ENCODE data around the gene SLC43A2. TPM values are rescaled to one million over a fixed set of nuclear protein-coding genes. Genes with fewer than 3 reads are reported as not detected.
A peak's percentile ranks its signal among the peaks of the same experiment; 100 is the strongest.

SLC43A2 gene
- total RNA-seq, 1 donor from 2014 or later = 44.6 TPM

DNA sequence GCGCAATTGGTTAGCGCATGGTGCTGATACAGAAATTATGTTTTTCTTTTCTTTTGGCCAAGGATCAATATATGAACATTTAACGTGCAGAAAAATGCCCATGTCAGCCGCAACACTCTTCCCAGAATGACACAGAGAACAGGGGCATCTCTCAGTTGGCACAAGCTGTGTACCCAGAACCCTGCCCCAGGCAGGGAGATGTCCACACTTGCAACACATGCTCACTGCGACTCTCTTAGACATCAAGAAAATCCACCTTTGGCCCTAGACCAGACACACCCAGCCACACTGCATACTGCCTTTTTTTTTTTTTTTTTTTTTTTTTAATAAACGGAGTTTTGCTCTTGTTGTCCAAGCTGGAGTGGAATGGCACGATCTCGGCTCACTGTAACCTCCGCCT lies 83.0 kb downstream of the SLC43A2 start:
- no peak for ATAC-seq
- Histone ChIP-seq H3K36me3 (peaks cover 100% of the 10 kb centered on the region), H3K4me3 (no peak overlapping the region), H3K27me3 (ENCODE audit: low read depth) (no peaks in the 10 kb centered on the region), H3K4me1 (no peaks in the 10 kb centered on the region), H3K9me3 (no peaks in the 10 kb centered on the region), H3K27ac (no peak overlapping the region)
- DNase-seq = no peak
- intact Hi-C loops (cut with DNase I) = no loop called here
- no peak for TF ChIP-seq CTCF (IDR thresholded peaks at IDR 0.05)

GRCh38 chr17:1542316-1542715 lies 86.3 kb downstream of the SLC43A2 start:
- no peaks in the 10 kb centered on the region for H3K27me3 ChIP-seq (ENCODE audit: low read depth)
- H3K9me3 ChIP-seq = no peaks in the 10 kb centered on the region
- ATAC-seq (no peak), DNase-seq (peak; percentile 6)
- no peak overlapping the region for H3K27ac ChIP-seq
- no peak overlapping the region for H3K4me3 ChIP-seq
- TF ChIP-seq CTCF (IDR thresholded peaks at IDR 0.05) = no peak
- H3K4me1 ChIP-seq = no peaks in the 10 kb centered on the region
- intact Hi-C loops (cut with DNase I) = no loop called here
- H3K36me3 ChIP-seq = peaks cover 100% of the 10 kb centered on the region

- Histone ChIP-seq H3K27me3 (ENCODE audit: low read depth) (no peaks in the 10 kb centered on the region), H3K9me3 (no peaks in the 10 kb centered on the region), H3K4me1 (no peaks in the 10 kb centered on the region), H3K36me3 (peaks cover 100% of the 10 kb centered on the region), H3K4me3 (no peak overlapping the region), H3K27ac (no peak overlapping the region)
- TF ChIP-seq CTCF (IDR thresholded peaks at IDR 0.05) = no peak
- DNase-seq = no peak
- intact Hi-C loops (cut with DNase I) = no loop called here
- no peak for ATAC-seq
Observed at GRCh38 chr17:1541367-1541904, 87.2 kb downstream of the SLC43A2 start.

DNA sequence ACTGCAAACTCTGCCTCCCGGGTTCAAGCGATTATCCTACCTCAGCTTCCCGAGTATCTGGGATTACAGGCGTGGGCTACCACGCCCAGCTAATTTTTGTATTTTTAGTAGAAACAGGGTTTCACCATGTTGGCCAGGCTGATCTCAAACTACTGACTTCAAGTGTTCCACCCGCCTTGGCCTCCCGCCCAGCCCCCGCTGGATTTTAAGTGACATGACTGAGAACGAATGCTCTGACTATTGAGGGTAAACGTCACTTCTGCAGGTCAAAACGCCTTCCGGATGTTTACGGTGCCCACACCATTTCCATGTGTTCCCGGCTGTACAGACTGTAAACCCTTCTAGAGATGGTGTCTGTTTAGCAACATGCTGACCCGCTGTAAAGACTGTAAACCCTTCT lies 88.8 kb downstream of the SLC43A2 start:
- H3K27me3 ChIP-seq (ENCODE audit: low read depth) = no peaks in the 10 kb centered on the region
- intact Hi-C loops (cut with DNase I) = no loop called here
- H3K9me3 ChIP-seq = no peaks in the 10 kb centered on the region
- H3K4me3 ChIP-seq = no peak overlapping the region
- no peak overlapping the region for H3K27ac ChIP-seq
- peak; percentile 22 for DNase-seq
- TF ChIP-seq CTCF (IDR thresholded peaks at IDR 0.05) = no peak
- no peak for ATAC-seq
- H3K36me3 ChIP-seq = peaks cover 97% of the 10 kb centered on the region
- H3K4me1 ChIP-seq = no peaks in the 10 kb centered on the region

DNA sequence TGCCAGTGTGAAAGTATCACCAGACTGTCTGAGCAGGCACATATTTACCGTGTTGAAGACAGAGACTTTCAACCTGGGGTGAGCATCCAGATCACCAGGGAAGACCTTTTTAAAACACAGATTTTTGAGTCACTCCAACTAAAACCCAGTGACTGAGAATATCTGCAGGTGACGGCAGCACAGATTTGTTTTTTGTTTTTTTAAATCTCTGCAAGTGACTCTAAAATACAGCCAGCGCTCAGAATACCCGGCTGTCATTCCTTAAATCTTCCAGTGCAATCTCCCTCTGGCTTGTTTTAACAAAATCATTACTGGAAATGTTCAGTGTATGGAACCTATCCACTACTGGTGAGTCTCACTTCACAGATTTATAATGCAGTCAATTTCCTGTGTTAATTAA lies 92.9 kb downstream of the SLC43A2 start:
- intact Hi-C loops (cut with DNase I) = no loop called here
- H3K4me3 ChIP-seq = no peak overlapping the region
- H3K4me1 ChIP-seq = no peaks in the 10 kb centered on the region
- H3K27me3 ChIP-seq (ENCODE audit: low read depth) = no peaks in the 10 kb centered on the region
- no peaks in the 10 kb centered on the region for H3K9me3 ChIP-seq
- no peak for TF ChIP-seq CTCF (IDR thresholded peaks at IDR 0.05)
- no peak overlapping the region for H3K27ac ChIP-seq
- DNase-seq (no peak), ATAC-seq (no peak)
- H3K36me3 ChIP-seq = peaks cover 97% of the 10 kb centered on the region

All from lower lobe of right lung (tissue), 2 donors.